Mucosa of descending colon (tissue), 3 donors: ENCODE measurements around the gene KCTD20. TPM values are rescaled to one million over a fixed set of nuclear protein-coding genes. Genes with fewer than 3 reads are reported as not detected.
A peak's percentile ranks its signal among the peaks of the same experiment; 100 is the strongest.

Experiments used
- ATAC-seq: fragments of 200-7000 bp; cut with Tn5 transposase; one replicate; pipeline ENCODE4 v1.9.1; 2020; ENCODE audit warnings: mild to moderate bottlenecking, moderate library complexity
- DNase-seq, 3 donors: peaks; one replicate each; pipeline ENCODE4 v3.0.0-alpha.2; 2020
- H3K36me3 ChIP-seq: fragments of 200-600 bp; one replicate; pipeline ENCODE4 v1.8.0; 2021; ENCODE audit warnings: low read depth, mild to moderate bottlenecking
- H3K4me1 ChIP-seq: fragments of 200-600 bp; one replicate; pipeline ENCODE4 v1.8.0; 2021; ENCODE audit warnings: low read depth, mild to moderate bottlenecking
- H3K4me3 ChIP-seq: fragments of 200-600 bp; one replicate; pipeline ENCODE4 v1.8.0; 2021; ENCODE audit warnings: mild to moderate bottlenecking
- H3K9me3 ChIP-seq: fragments of 200-600 bp; one replicate; pipeline ENCODE4 v1.8.0; 2021; ENCODE audit warnings: mild to moderate bottlenecking
- CTCF ChIP-seq: fragments of 200-600 bp; IDR thresholded peaks from one replicate; pipeline ENCODE4 v1.8.0; 2022; ENCODE audit warnings: antibody characterized with exemption, mild to moderate bottlenecking
- intact Hi-C, 2 donors: fragments of 100-400 bp; cut with DNase I in 1 of 2; cut with micrococcal nuclease in 1 of 2; formaldehyde crosslinking; loops; one replicate each; pipeline versions ENCODE4 v1.11.0 to v1.11.1; 2022; cut with DNase I, micrococcal nuclease
- total RNA-seq, 3 donors: library from RNA; stranded (reverse); fragmentation: NEBNext Ultra II Directional in 2 of 3; extraction: Animal tissue kit (Norgen Biotek cat#: 25700) in 2 of 3; gene quantifications; one replicate each; pipeline versions ENCODE4 v1.2.1 to v1.2.4, GENCODE V29; 2021 to 2023
- donor health status: DM: no; HTN: no; CAD: no; lungs with moderate emphysema.
- donor health status: DM: no; HTN: no; CAD: no.
- donor health status: DM: no; HTN: yes; CAD: no.

The KCTD20 gene
- total RNA-seq, 3 donors from 2014 or later: 24.4 to 40.5 (median 28.0) TPM

- H3K36me3 ChIP-seq: no peaks in the 10 kb centered on the region
- DNase-seq (no peak), ATAC-seq (no peak)
- H3K9me3 ChIP-seq: no peaks in the 10 kb centered on the region
- intact Hi-C loops: no loop called here
- H3K4me1 ChIP-seq: peaks cover 63% of the 10 kb centered on the region
- H3K4me3 ChIP-seq: no peak overlapping the region
- no peak for TF ChIP-seq CTCF
Measured at GRCh38 chr6:36505744-36506534, 63.1 kb downstream of the KCTD20 start.

GRCh38 chr6:36506611-36507010 is 63.8 kb downstream of the KCTD20 start:
- H3K4me3 ChIP-seq: no peak overlapping the region
- intact Hi-C loops: no loop called here
- ATAC-seq (peak; percentile 76), DNase-seq (no peak)
- no peak for TF ChIP-seq CTCF
- H3K36me3 ChIP-seq: no peaks in the 10 kb centered on the region
- H3K4me1 ChIP-seq: peaks cover 69% of the 10 kb centered on the region
- H3K9me3 ChIP-seq: no peaks in the 10 kb centered on the region

GRCh38 chr6:36508532-36508931 is 65.7 kb downstream of the KCTD20 start:
- intact Hi-C loops: no loop called here

GRCh38 chr6:36510365-36510764 is 67.6 kb downstream of the KCTD20 start:
- peak; percentile 85 for ATAC-seq
- Histone ChIP-seq H3K4me3 (no peak overlapping the region), H3K36me3 (no peaks in the 10 kb centered on the region), H3K9me3 (no peaks in the 10 kb centered on the region), H3K4me1 (peaks cover 66% of the 10 kb centered on the region)
- intact Hi-C loops: no loop called here
- peak; percentile 94 to 98 (median 96) for DNase-seq
- TF ChIP-seq CTCF: no peak

More at GRCh38 chr6:36508532-36508931, 65.7 kb downstream of the KCTD20 start:
- ATAC-seq (no peak), DNase-seq (no peak)
- Histone ChIP-seq H3K4me3 (no peak overlapping the region), H3K4me1 (peaks cover 78% of the 10 kb centered on the region), H3K36me3 (no peaks in the 10 kb centered on the region), H3K9me3 (no peaks in the 10 kb centered on the region)
- TF ChIP-seq CTCF: no peak

GRCh38 chr6:36514554-36515456 is 72.0 kb downstream of the KCTD20 start:
- H3K4me3 ChIP-seq: no peak overlapping the region
- no peaks in the 10 kb centered on the region for H3K36me3 ChIP-seq
- no peak for TF ChIP-seq CTCF
- H3K9me3 ChIP-seq: no peaks in the 10 kb centered on the region
- intact Hi-C loops: no loop called here
- H3K4me1 ChIP-seq: peaks cover 34% of the 10 kb centered on the region
- peak; percentile 86 for ATAC-seq
- DNase-seq: peak; percentile 72 to 80 (median 77)
